Dermis blood vessel endothelial cell (primary cell): ENCODE results near the gene MYT1. TPM values are rescaled to one million over a fixed set of nuclear protein-coding genes. Genes with fewer than 3 reads are reported as not detected.
"Not testable (repeated sequence)": the region's sequence is repeated elsewhere in the genome, so short reads cannot be mapped to it uniquely, and the experiment has no call there.

Experiments used
- DNase-seq: peaks from one replicate; pipeline ENCODE4 v3.0.0; 2010
- total RNA-seq: library from RNA; depleted of rRNA; stranded (reverse); fragments of >200 nt; gene quantifications from 2 replicates; pipeline ENCODE4 v1.2.3, GENCODE V29; 2014

MYT1 gene
- total RNA-seq, 1 donor from 2014 or later = not detected

DNA sequence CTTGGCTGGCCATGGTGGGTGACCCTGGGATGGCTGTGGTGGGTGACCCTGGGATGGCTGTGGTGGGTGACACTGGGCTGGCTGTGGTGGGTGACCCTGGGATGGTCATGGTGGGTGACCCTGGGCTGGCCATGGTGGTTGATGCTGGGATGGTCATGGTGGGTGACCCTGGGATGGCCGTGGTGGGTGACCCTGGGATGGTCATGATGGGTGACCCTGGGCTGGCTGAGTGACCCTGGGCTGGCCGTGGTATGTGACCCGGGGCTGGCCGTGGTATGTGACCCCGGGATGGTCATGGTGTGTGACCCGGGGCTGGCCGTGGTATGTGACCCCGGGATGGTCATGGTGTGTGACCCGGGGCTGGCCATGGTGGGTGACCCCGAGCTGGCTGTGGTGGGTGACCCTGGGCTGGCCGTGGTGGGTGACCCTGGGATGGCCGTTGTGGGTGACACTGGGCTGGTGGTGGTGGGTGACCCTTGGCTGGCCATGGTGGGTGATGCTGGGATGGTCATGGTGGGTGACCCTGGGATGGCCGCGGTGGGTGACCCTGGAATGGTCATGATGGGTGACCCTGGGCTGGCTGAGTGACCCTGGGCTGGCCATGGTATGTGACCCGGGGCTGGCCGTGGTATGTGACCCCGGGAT is 70.8 kb downstream of the MYT1 start:
- DNase-seq = not testable (repeated sequence)

DNA sequence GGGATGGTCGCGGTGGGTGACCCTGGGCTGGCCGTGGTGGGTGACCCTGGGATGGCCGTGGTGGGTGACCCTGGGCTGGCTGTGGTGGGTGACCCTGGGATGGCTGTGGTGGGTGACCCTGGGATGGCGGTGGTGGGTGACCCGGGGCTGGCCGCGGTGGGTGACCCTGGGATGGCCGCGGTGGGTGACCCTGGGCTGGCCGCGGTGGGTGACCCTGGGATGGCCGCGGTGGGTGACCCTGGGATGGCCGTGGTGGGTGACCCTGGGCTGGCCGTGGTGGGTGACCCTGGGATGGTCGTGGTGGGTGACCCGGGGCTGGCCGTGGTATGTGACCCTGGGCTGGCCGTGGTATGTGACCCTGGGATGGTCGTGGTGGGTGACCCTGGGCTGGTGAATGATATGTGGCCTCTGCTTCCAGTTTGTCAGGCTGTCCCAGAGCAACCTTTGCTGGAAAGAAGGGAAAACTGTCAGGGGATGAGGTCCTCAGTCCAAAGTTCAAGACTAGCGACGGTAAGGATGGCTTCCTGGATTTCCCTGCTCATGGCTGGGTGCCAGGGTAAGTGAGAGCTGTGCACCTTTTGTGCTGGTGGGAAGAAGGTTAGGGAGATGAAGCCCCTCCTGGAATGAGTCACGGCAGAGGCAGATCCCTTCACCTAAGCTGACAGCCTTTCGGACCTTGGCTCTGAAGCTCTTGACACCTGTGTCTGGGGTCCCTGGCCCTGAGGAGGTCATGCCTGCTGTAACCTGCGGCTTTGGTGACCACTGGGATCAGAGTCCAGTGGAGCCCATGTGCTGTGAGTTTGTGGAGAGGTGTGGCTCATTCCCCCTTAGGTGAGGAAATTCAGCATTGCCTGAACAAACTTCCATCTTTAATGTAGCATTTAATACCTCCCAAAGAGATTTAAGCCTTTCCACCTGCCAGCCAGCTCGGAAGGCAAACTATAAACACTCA is 72.2 kb downstream of the MYT1 start:
- DNase-seq = no peak

DNA sequence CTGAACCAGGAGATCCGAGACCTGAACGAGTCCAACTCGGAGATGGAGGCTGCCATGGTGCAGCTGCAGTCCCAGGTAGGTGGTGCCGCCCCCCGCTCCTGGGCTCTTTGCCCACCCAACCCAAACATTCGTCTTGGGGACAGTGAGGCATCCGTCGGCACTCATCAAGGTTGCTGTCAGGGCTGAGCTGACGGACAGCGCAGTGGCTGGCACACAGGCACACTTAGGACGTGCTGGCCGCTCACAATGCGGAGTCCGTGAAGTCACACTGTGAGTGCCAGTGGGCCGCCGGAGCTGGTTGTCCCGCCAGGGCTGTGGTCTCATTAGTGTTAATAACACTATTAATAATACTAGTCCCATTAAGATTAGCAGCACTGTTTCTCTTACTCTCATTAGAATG is 73.1 kb downstream of the MYT1 start:
- DNase-seq = no peak

DNA sequence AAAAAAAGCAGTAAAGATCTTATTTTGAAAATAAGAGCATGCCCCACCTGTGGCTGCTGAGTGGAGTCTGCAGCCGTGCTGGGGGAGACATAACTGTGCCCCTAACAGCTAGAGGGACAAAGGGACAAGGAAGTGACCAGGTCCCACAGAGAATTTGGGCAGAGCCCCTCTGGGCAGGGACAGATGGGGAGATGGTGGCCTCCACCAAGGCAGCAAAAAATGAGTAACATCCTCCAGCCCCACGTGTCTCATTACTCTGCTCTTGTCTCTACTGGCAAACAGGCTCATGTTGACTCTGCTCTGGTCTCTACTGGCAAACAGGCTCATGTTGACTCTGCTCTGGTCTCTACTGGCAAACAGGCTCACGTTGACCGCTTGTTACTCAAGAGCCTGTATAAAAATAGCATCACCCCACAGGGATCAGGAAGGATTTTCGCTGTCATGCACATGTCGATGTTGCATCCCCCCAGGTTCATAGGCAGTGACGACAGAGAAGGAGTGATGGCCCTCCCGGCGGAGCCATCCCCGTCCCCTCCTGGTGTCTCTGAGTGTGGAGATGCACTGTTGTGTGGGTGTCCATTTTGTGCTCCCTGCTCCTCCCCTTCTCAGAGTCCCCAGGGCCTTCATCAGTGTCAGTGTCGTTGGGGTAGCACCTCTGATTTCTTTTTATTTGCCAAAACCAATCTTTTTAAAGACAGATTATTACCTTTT is 74.0 kb downstream of the MYT1 start:
- DNase-seq = no peak

DNA sequence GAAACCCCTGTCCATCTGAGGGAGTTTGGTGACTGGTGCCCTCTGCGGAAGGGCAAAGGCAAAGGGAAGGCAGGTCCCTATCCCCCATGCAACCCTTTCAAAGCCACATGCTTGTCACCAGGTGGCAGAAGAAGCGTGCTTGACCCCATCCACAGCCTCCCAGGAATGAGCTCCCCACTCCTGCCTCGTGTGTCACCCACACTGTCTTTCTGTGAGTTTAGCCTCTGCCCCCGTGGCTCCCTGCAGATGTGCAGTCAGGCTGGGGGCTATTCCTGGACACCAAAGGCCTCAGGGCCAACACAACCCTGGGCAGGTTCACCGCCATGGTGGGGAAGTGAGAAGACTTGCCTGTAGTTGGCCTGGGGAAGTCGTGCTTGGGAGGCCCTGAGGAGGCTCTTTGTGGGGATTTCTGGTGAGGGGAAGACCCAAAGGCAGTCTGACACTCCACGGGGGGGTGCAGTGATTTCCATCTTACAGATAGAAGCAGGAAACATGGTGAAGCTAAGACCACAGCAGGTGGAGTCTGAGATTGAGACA is 74.7 kb downstream of the MYT1 start:
- no peak for DNase-seq

DNA sequence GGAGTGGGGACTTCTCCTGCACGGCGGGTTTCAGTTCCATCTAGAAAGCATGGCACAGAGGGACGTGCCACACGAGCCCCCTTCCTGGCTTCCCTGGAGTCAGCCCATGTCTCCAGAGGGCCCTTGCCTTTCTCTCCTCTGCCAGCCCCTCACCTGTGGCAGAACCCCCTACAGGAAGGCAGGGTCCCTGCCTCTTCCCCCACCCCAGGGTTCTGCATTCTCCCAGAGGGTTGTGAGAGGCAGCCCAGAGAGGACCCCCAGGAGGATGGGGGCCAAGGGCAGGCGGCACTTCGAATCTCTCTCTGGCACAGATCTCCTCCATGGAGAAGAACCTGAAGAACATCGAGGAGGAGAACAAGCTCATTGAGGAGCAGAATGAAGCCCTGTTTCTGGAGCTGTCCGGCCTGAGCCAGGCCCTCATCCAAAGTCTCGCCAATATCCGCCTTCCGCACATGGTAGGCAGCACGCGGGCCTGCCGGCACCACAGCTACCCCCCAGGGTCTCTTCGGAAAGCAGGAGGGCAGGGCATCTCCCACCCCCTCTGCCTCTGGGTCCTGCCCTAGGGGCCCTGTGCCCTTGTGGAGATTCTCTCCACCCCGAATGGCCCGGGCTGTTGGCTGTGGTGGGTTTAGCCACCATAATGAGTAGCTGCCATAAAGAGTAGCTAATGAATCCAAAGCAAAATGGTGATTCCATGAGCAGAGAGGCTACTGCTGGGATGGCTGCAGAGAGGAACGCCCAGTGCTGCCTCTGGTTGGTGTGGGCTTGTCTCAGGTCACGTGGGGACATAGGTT is 75.4 kb downstream of the MYT1 start:
- no peak for DNase-seq

DNA sequence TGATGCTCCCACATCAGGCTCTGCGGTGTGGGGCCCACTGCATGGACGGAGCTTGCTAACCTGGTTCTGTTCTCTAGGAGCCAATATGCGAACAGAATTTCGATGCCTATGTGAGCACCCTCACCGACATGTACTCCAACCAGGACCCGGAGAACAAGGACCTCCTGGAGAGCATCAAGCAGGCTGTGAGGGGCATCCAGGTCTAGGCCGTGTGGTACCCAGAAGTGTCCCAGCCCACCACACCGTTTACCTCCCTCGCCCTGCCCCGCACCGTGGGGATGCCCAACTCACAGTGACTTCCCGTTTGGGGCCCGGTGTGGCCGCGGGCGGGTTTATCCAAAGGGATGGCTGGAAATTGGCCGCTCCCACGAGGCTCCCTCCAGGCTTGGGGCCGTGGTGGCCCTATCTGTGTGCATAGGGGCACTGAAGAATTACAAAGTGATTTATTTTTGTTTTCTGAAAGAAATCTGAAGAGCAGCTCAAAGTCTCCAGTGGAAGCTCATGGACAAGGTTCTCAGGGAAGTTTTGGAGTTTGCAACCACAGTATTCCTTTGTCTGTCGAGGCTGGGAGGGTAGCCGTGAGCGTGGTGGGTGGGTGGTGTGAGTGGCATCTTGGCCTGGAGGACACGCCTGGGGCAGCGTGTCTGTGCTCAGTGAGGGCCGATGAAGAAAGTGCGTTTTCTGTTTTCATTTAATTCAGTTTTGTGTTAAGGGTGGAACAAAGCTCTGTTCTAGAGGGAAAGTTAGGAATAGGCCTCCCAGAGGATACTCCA is 76.2 kb downstream of the MYT1 start:
- no peak for DNase-seq

DNA sequence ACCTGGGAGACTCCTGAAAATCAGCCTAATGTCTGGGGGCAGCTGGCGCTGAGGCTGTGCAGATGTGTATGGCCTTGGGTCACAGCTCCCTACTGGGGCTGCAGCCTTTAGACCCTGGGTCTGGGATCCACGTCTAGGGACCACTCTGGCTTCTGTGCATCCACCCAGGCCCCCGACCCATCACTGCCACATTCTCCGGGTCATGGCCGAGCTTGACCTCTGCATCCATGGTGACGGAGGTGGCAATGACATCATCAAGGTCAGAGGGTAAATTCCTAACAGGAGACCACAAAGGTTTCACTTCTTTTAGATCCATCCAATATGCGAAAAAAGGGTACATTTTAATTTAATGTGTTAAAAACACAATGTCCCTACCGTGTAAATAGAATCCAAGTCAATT is 76.8 kb downstream of the MYT1 start:
- DNase-seq = no peak

DNA sequence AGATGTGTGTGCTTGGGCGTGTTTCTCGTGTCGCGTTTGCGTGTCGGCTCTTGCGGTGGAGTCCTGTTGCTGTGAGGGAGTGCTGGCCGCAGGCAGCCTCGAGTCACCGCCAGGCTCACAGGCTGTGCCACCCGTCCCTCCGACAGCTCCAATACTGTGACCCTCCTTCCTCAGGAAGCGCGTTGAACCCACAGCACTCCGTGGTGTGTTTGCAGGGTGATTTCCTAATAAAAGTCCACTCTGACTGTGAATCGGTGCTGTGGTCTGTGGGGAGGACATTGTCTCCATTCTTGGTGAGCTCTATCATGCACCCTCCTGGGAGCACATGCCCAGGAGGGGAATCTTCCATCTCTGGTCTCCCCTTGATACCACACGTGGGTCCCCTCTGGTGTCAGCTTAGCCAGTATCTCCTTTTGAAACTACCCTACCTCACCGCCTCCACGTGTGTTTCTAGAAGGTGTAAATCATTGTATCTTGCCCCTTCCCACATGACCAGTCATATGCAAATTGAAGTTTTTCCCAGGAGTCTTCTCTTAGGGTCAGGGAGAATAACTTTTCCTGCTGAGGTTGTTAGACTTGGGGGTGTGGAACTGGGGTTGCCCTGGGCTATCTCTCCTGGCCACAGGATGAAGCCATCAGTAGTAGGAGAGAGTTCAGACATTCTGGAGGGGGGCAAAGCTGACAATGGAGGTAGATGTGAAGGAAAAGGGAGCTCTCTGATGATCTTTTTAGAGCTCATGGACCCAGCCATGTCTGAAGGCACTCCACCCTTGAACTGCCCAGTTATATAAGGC is 77.9 kb downstream of the MYT1 start:
- no peak for DNase-seq

DNA sequence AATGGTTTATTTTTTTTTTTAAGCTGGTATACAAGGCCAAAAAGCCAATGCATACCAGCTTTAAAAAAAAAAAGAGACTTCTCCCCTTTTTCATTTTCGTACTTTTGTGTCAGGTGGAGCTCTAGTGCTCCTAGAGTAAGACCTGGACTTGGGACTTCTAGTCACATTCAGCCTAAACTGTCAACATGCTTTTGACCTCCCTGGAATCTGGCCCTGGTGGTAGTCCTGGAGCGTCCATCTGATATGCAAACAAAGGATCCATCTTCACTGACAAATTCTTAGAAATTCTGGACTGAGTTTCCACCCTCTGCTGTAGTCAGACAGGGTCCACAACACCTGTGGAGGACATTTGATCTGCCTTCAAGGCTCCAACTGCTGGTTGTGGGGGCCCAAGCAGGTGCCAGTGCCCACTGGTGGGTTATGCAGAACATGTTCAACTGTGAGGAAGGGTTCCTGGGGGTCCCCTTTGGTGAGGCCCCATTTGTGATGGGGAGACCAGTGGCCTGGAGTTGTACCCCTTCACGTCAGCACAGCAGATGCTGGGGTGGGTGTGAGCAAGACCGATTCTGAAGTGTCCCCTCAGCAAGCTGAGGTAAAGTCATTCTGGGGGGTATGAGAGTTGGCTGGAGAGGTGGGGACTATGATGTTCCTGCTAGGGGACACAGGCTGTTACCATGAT is 78.7 kb downstream of the MYT1 start:
- DNase-seq = no peak

DNA sequence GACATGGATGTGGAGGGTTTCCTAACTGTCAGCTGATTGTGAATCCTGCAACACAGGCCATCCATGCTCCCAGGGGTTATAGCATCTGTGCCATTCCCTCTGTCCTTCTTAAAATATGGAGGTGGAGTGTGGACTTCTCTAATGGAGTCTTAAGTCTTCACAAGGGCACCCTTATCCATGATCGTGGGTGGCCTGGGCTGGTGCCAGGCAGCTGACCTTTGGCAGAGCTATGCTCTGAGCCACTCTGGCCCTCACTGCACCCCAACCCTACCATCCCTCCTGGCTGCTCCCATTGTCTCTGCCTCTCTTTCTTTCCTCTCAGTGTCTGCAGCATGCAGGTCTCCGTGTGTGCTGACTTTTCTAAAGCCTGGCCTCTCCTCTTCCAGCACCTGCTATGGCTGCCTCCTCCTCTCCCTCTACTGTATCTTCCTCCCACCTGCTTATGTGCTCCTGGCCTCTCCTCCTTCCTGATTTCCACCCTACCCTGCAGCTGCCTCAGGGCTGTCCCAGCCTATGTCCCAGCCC is 80.1 kb downstream of the MYT1 start:
- no peak for DNase-seq

DNA sequence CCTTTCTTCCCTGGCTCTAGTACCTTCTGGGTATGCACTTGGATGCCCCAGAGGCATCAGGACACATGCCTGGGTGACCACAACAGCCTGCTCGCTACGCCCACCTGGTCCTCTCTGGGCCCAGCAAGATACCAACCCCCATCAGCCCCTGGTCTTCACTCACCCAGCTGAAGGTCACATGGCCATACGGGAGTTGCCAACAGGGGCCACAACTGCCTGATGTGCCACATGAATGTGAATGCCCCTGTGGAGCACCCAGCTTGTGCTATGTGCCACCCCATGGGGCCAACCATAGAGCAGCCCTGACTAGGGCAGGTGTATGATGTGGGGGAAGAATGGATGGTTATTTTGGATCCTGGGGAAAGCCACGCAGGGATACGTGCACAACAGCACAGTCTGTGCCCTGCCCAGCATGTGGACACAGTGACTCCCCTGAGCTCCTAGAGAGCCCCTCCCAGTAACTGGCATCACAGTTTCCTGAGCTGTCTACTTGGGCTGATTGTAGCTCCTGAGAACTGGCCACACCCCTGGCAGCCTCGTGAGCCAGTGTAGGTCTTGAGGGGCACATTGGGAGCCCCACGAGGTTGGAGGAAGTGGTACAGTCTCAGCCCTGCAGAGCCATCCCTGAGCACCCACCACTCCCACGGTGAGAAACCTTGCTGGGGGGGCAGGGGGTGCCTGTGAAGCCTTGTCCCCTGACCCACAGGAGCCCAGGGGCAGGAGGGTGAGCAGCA is 80.8 kb downstream of the MYT1 start:
- DNase-seq = no peak

DNA sequence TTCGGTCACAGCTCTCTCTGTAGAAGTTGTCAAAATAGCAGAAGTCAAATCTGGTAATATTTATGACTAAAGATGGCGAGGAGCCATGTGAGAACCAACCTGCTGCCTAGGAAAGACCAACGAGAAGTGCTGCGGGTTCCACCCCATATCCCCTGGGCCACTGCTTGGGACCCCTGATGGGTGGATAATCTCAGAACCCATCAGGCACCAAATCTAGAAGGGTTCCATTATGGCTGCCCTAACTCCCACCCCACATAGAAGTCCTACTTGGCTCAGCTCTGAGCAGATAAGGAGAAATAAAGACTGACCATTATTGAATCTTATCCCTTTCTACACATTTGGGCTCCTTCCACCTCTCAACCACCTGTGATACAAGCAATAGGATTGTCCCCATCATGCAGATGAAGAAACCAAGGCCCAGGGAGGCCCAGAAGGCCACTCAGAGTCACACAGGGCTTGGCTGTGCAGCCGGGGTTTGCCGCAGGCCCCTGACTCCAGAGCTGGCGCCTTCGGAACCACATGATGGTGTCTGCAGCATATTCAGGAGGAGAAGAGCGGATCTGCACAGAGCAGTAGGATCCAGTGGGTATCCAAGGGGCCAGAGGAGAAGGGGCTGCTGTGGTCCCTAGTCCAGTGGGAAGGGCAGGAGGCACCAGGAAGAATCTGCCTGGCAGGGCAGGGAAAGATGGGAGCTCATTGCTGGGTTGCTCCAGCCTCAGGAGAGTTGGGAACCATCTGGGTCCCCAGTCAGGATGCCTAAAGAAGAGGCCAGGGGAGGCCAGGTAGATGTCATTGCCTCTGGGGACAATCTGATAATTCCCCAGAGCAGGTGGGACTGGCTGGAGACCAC is 81.7 kb downstream of the MYT1 start:
- DNase-seq = no peak

DNA sequence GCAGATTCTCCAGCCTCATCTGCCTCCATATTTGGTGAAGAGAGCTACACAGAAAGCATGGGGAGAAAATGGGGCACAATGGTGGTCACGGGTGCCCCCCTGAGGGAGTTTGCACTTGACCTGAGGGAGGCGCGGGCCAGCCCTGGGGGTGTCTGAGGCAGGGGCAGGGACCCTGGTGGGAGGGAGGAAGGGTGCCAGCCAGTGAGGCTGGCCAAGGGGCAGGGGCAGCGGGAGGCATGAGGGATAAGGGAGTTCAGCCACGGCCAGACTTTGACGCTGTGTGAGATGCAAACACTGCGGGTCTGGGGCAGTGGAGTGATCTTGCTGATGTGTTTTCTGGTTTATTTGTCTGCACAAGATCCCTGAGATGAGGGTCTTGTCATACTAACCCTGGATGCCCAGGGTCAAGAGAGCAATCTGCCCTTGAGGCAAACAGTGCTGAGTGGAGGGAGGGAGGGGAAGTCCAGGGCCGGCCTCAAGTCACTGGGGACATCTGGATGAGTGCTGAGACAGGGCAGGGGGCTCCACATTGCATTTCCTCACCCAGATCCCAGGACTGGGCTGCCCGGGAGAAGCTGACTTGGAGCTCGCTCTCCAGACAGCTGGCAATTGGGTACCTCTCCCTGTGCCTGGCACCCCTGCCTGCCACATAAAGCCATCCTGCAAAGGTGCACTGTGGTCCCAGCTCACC is 82.5 kb downstream of the MYT1 start:
- no peak for DNase-seq

DNA sequence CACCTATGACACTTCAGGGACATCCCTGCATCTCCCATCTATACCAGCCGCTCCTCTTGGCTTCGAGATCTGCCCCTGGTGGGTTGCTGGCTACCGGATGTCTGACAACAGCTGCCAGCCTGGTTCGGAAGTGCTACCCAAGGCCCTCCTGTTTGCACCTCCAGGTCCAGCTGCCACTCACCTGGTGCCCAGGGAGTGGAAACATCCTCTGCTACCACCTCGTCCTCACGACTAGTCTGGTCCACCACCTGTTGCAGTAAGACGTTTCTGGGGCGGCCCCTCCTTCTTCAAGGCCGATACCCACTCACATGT is 83.0 kb downstream of the MYT1 start:
- DNase-seq = no peak

DNA sequence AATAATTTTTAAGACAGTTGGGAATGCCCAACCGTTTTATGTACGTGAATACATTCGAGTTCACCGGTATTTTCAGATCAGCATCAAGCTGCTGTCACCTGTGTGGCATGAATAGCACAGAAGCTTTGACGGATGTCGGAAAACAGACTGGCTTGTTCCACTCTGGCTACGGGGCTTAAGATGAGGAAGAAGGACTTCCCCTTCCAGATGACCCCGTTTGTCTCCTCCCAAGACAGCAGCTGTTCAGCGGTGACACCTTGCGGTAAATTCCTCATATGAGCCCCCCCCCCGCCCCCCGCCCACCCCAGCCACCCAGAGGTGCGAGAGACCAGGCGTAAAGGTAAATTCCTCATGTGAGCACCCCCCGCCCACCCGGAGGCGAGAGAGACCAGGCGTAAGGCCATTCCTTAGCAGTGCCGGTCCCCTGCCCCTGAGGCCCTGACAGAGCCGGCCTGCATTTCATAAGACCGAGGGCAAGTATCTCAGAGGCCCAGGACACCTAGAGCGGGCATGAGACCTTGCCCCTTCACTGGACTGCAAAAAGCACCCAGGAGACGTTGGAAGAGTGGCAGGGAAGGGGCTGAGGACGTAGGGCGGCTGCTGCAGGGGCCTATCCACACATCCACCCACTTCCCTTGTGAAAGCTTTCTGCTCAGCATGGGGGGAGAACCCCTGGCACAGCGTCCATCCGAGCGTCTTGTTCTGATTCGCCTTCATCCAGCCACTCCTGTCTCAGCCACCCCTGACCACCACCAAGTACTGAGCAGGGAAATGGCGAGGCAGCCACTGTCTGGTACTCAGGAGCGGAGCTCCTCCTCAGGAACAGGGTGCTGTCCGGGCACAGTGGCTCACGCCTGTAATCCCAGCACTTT is 84.0 kb downstream of the MYT1 start:
- DNase-seq = no peak

DNA sequence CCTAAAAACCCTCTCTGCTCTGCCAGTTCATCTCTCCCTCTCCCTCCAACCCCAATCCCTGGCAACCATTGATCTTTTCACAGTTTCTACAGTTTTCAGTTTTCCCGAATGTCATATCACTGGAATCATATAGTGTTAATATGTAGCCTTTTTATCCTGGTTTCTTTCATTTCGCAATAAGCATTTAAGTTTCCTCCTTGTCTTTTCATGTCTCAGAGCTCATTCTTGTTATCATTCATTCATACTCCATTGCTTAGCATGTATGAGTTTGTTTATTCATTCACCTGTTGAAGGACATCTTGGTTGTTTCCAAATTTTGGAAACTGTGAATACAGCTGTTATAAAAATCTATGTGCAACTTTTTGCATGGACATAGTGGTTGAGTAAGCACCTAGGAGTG is 85.8 kb downstream of the MYT1 start:
- no peak for DNase-seq
